NCI-H2029 (cell line): Measurements from ENCODE around the gene PTPRCAP.

Experiments used
- DNase-seq: peaks from one replicate; lab custom pipeline; 2025; lab: John Stamatoyannopoulos, UW

Gene PTPRCAP

GRCh38 chr11:67465189-67465510 is 27.7 kb upstream of the PTPRCAP start:
- DNase-seq: no peak

GRCh38 chr11:67464411-67465188 is 27.1 kb upstream of the PTPRCAP start:
- peak; percentile 88 for DNase-seq

DNA sequence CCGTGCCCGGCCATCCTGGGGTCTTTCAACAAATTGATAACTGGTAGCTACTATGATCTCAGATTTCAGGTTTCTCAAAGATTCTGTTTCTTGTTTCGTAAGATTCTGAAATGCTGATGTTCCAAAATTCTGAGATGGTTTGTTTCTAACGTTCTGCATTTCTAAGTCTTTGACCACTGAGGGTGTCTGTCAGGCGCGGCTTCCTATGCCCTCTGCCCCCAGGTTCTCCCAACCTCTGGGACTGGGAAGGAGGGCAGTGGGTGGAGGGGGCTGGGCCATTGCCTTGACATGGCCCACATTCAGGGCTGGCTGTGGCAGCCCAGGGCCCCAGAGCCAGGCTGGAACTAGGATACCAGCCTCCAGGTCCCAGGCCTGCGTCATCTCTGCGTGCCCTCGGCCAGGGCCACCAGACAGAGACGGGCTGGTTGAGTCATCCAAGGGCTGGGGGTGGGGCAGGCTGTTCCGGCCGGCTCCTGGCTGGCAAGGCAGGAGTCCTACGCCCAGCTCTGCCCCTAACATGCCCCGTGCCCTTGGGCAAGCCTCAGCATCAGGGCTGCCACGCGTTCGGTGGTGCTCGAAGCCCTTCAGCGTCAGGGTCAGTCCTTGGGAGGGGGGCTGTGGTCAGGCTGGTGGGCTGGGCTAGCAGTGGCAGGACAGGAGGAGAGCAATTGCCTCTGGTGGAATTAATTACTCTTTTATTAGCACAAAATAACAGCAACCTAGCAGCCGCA is 26.4 kb upstream of the PTPRCAP start:
- DNase-seq: no peak

GRCh38 chr11:67463186-67463585 is 25.7 kb upstream of the PTPRCAP start:
- no peak for DNase-seq

DNA sequence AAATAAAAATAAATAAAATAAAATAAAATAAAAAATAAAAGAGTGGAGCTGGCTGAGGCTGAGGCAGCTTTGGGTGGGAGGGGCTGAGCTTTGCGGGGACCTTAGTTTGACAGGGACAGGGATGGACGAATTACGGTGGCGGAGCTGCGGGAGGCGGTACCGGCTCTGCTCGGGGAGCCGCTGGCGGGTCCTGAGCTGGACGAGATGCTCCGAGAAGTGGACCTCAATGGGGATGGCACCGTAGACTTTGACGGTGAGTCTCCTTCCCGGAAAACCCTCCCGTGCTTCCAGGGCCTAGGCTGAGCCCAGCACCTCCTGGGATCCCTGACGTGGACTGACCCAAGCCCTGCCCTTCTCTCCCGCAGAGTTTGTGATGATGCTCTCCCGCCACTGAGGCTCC is 20.8 kb upstream of the PTPRCAP start:
- no peak for DNase-seq

- DNase-seq: no peak
These were observed 20.0 kb upstream of the PTPRCAP start for GRCh38 chr11:67457453-67457852.

DNA sequence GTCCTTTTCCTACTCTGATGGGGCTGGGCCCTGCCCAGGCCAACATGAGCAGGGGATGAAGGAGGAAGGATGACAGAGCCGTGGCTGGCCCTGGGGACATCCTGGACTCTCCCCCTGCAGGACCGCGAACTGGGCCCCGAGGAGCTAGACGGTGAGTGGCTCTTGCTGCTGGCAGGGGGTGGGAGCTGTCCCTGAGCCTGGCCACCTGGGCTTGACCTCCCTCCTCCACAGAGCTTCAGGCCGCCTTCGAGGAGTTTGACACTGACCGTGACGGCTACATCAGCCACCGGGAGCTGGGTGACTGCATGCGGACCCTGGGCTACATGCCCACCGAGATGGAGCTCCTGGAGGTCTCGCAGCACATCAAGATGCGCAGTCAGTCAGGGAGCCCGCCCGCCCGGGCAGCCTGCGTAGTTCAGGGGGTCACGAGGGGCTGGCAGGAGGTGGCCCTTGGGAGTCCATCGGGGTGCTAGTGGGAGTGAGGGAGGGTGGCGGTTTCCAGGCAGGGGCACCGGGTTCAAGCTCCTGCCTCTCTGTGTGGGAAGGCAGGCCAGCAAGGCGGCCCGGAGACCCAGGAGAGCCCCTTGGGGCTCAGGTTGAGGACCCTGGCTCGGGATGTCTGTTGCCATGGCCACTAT is 18.7 kb upstream of the PTPRCAP start:
- no peak for DNase-seq

- DNase-seq: no peak
These were observed 17.6 kb upstream of the PTPRCAP start, which contains the start of gene CABP4 for GRCh38 chr11:67455054-67455453. Gene CABP4, plus strand, starts transcription at chr11:67455354. Its CDS starts 70 bp downstream, at chr11:67455424.

GRCh38 chr11:67453816-67454732 is 16.6 kb upstream of the PTPRCAP start:
- DNase-seq: no peak

GRCh38 chr11:67452141-67452952 is 14.9 kb upstream of the PTPRCAP start, which contains the start of gene GPR152:
Gene GPR152, minus strand, starts transcription at chr11:67452729. Its CDS starts 5 bp downstream, at chr11:67452724.
- DNase-seq: peak; percentile 74

DNA sequence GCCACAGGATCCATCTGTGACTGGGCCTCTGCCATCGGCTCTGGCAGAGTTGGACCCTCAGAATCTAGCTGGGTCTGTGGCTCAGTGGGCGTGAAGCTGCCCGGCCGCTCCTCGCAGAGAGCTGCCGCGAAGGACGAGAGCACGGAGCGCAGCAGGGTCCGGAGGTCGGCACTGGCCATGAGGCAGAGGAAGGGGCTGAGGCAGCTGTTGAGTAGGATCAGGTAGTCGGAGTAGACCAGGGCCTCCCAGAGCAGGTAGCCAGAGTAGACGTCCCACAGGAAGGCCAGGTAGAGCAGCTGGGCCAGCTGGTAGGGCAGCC is 14.1 kb upstream of the PTPRCAP start:
- DNase-seq: no peak

DNA sequence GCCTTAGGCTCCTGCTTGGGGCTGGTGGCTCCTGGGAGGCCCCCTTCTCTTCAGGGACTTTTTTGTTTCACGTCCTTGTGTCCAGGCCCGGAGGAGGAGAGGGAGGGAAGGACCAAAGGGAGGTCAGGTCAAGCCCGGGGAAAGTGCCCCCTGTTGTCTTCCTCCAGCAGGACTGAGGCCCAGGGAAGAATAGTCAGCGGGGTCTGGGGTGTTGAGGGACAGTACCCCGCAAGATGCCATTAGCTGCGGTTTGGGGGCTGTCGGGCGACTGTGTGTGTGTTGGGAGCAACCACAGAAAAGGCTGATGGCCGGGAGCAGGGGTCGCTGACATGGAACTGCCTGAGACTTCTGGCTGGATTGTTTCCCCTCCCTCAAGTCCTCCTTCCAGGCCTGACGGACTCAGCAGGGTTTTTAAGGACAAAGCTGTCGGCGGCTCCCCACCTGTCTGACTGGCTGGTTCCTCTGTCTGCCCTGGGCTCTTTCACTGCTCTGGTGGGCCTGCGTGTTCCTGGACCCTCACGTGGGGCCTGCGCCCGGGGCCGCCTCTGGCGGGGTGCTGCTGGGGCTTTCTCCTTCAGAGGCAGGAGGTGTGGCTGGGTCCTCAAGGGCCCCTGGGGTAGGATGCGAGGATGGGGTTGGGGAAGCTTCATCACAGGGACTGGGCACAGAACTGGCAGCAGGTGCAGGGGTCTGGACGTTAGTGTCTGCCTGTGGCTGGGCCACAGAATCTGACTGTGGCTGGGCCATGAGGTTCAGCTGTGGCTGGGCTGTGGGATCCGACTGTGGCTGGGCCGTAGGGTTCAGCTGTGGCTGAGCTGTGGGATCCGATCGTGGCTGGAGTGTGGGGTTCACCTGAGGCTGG is 13.5 kb upstream of the PTPRCAP start:
- no peak for DNase-seq

DNA sequence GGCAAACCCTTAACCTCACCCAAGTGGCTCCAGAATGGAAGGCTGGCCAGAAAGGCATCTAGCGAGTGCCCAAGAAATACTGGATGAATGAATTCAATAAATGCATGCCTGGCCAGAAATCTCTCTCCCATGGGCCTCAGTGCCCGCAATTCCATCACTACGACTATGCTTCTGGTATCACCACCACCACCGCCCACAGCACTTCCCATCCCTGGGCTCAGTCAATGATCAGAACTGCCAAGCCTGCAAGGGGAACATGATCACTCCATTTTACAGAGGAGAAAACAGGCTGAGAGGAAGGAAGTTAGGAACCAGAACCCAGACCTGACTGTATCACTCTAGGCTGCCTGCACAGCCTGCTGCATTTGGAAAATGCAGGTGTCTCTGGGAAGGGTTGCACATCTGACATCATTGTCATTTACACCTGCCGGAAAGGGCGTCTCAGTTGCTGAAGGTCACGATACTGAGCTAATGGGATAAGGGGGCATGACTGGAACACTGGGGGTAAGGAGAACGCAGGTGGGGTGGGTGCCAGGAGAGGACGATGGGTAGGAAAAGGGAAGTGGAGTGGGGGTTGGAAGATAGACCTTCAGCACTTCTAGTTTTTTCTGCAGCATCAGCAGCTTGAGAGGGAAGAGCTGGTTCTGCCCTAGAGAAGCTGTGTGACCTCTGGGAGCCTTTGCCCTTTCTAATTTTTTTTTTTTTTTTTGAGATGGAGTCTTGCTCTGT is 11.8 kb upstream of the PTPRCAP start:
- DNase-seq: peak; percentile 45

- no peak for DNase-seq
These were observed 10.7 kb upstream of the PTPRCAP start for GRCh38 chr11:67448220-67448609.

GRCh38 chr11:67445515-67445914 is 8.0 kb upstream of the PTPRCAP start:
- DNase-seq: no peak

GRCh38 chr11:67442504-67443404 is 5.3 kb upstream of the PTPRCAP start:
- no peak for DNase-seq

GRCh38 chr11:67441731-67442351 is 4.4 kb upstream of the PTPRCAP start:
- DNase-seq: no peak

GRCh38 chr11:67441098-67441563 is 3.6 kb upstream of the PTPRCAP start:
- no peak for DNase-seq
